ENCODE results near the gene NPVF.
A peak's percentile ranks its signal among the peaks of the same experiment; 100 is the strongest.

NPVF gene, protein sequence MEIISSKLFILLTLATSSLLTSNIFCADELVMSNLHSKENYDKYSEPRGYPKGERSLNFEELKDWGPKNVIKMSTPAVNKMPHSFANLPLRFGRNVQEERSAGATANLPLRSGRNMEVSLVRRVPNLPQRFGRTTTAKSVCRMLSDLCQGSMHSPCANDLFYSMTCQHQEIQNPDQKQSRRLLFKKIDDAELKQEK

DNA sequence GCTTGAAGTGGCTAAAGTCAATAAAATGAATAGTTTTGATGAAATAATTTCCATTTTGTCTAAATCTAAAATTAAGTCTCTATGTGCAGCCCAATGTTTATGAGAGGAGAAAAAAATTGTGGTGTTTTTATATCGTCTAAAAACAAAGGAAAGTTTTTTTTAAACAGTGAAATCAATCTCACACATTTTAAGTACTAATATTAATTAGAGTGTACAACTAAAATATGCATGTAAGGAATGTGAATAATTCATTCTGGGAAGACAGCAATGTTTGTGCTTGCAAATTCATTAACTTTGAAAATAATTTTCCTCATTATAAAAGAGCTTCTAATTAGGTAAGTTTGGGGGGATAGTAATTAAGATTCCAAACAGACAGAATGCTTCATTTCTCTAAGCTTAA is at the start of gene NPVF:
NPVF (minus strand) TSS at position 101 of the 400 bp plus-strand sequence; CDS start at position 54, 47 bp downstream.
- DNase-seq = no peak

DNA sequence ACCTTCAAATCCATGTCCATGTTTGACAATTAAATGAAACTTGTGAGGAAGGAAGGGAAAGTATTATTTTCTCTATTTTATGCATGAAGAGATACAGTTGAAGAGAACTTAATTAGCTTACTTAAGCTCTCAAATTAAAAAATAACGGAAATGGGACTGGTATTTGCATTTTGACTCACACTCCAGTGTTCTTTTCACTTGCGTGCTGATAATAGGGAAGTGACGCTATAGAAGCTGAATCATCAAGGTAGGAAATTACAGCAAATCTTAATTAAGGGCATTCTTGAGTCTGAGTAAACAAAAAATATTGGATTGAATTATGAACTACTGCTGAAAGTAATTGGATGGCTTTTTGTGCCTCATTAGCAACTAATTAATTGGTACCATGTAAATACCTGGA is 44.0 kb upstream of the NPVF start:
- DNase-seq = no peak

DNA sequence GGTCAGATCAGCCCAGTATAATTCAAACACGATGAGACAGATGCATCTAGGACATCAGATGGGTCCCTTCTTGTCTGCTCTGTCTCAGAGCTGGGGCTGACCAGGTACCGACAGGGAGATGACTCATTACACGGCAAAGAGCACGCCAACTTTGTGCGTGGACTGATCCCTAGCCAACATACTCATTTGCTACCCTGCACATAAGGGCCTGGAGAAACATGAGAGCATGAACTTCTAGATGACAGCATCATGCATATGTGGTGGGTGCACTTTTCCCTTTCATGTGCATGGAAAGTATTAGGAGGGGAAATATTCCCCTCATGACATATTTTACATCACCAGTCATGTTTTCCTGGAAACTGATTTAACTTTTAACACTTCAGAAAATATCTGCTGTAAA is 35.1 kb upstream of the NPVF start:
- DNase-seq = no peak

DNA sequence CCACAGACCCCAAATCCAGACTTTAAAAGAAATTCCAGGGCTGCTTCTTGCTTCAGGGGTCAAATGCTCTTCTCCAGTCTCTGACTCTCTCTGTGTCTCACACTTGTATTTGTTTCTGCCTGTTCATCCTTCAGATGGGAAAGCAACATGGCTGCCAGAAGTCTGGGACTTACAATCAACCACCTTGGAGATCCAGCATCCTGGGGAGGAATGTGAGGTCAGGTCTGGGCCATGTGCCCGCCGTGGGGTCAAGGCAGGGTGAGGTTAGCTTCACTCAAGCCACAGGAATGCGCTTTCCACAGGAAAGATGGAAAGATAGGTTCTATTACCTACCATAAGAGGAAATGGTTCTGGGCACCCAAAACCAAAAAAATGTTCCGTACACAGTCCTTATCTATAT is 34.3 kb upstream of the NPVF start:
- DNase-seq = no peak

DNA sequence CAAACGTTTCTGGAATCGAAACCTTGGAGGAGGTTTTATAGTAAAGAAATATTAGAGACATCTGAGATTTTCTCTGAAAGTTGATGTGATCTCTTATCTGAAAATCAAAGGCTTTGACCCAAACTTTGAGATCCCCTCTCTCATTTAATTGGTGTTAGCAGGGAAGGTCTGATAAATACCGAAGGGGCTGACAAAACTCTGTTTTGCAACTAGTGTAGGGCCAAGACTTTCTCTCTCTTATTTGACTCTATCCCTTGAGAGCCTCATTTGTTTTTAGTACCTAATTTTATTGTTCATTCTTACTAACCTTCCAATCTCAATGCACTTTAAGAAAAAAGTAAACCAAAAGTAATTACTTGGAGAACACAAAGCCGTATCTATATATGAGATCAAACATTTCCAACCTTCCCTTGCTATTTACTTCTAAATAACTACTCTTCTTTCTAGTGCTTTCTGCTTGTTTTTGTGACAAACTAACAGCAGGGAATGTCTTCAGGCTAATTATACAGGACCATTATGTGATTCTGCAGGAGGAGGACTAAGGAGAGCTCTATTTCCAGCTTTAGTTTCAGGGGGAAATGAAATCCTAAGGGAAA is 33.4 kb upstream of the NPVF start:
- no peak for DNase-seq

DNA sequence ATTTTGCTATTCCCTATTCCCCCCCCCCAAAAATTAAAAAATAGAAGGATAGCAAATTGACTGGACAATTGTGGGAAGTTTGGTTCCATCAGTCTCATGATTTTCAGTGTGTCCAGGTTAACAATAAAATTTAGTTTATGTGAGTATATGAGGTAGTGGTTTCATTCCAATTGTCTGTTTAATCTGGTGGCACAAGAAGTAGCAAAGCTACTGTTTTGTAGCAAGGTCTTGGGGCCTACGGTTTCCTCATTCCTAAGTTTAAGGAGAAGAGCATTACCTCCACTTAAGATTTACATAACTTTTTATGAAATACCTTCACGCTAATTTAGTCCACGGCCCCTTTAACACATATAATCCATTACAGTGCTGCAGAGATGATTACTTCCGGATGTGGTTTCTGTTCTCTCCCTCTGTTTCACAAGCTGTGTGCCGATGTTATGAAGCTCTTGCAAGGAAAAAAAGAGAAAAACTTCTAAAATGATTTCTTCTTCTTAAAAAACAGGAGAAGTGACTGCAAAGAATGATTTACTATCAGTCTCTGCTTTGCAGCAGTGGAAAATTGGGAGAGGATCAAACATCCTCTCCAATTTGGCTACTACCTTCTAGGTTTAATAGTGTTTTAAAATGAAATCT is 32.7 kb upstream of the NPVF start:
- no peak for DNase-seq

DNA sequence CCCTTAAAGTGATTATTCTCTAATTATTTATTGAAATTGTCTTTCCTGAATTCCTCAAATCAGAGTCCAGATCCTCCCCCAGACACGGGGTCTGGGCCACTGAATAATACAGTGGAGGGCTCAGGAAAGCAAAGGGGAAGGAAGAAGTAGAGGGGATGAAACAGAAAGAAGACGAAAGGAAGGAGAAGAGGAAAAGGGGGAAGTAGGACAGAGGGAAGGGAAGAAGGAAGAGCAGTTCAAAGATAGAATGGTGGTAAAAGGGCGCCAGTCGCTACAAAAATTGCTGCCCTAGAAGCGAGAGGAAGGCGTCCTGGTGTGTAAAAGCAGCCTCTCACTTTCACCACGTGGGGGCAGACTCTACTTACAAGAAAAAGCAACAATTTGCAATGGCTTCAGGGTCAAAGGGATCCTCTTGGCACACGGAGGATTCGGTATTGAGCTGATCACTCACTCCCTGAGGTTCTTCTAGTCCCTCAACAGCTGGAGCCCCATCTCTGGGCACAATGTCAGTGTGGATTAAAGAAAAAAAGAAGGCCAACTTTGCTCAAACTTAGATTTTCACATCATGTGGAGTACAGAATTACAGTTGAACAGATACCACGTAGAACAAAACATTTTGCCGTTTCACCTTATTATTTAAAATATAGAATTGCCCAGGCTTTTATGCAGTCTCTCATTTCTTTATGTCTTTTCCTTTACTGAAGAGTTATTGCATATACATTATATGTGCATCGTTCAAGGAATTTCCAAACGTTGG is 31.4 kb upstream of the NPVF start:
- DNase-seq = peak in 1 of 2 experiments; percentile 71

DNA sequence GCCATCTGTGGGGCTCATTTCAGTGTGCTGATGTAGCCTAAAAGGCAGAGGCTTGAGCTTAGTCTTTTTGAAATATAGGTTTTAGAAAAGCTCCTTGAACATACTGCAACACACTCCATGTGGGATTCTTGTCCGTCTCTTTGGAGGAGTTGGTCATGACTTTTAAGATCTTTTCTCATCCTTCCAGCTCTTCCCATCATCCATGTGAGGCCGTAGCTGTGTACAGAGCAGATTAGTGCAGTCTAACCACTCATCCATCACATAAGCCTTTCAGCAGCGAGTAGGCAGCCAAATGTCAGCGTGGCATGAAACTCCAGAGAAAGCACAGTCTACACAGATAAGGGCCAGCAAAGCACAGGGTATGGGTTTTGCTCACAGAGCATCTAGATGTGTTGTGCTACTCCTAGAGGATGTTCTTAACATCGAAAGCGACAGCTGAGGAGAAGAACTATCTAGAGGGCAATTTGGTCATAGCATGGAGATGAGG is 28.1 kb upstream of the NPVF start:
- peak in 1 of 2 experiments; percentile 72 for DNase-seq

DNA sequence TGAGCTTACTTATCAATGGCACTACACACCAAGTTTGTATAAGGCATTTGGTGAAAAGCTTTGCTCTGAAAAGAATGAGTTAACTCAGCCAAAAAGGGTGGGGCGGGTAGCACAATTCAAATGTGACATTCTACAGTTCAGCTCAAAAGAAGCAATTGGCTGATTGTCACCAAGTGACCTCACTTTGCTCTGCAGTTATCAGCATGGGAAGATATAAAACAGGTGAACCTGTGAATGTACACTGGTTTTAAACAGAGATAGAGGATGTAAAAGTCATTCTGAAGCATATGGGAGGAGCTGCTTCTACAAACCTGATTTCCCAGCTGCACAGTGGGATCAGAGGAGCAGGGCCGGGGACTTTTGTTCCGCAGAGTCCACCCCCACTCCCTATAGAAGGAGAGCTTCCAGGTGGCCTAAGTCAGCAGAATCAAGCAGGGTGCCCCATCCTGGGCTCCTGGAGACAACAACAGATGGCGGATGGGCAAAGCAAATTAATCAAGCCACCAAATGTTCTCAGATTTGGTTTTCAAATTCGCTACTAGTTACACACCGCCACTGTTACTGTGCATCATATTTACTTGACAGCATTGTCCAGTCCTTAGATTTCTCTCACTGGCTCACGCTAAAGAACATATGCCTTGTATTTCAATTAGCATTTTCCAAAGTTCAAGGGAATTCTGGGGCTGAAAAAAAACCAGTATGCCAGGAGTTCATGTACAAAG is 27.5 kb upstream of the NPVF start:
- peak; percentile 48 to 93 for DNase-seq

DNA sequence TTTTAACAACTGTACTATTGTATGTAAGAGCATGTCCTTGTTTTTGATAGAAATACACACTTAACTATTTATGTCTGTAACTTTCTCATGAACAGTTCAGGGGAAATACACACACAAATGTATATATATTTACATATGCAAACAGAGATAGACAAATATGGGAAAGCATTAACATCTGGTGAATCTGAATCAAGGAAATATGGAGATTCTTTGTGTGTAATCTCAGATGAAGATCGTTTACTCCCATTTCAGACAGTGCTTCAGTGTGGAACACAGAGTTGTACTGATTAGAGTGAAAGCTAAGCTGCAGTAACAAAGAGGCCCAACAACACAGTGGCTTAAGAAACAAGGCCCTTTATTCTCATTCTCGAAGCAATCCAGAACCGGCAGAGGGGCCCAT is 26.3 kb upstream of the NPVF start:
- DNase-seq = no peak

DNA sequence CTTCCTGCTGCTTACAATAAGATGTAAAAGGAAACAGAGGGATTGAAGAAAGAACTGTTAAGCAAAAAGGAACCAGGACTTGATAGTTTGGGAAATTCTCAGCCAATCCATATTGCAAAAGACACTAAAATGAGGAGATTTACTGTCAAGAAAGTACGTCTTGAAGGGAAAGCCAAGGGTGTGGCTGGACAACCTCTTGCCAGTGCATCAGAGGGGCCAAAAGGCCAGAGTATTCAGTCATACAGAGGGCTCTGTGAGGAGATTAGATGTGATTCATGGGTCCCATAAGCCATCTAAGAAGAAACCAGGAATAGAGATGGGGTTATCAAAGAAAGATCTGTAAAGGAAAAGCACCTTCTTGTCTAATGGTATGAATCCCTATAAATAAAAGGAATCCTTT is 25.4 kb upstream of the NPVF start:
- no peak for DNase-seq

DNA sequence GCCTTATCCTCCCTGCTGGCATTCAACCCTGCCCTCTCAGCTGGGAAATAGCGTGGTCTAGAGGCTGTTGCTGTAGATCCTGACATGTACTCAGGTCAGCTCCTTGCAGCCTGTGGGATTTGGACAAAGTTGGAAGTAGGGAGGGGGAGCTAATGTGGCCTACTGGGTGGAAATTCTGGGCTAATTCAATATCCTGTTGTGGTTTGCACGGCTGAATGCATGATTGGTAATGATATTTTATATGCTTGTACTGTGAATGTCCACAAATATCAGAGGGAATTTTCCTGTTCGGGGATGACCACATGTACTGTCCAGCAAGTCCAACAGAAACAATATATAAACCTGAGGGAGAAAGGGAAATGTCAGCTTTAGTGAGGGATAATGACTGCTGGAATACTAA is 22.1 kb upstream of the NPVF start:
- DNase-seq = no peak

DNA sequence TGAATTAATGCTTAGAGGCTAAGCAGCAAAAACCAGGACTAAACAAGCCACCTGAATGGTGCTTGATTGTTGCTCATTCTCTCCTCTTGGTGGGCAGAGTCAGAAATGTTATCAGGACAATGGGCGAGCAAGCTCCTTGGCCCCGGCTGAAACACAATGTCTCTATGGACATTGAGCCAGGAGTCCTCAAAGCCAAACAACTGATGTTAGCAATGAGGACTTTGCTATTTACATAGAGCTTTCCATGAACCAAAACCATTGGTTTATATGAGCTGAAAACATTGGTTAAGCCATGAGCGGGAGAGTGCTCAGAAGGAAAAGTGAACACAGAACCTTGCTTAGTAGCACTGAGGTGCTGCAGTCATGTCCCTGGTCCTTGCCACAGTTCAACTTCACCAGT is 21.5 kb upstream of the NPVF start:
- DNase-seq = no peak

DNA sequence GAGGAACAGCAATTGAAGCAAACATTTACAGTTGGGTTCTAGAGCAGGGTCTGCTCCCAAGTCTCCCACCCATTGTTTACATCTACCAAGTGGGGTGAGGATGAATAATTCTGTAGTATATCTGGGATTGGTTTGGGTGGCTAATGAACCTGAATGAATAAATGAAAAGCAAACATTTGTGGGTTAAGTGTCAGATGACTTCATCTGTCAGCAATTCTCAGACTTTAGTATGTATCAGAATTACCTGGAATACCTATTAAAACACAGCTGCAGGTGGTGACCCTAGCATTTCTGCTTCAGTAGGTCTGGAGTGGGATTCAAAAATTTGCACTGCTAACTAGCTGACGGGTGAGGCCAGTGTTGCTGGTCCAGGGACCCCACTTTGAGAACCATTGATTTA is 18.0 kb upstream of the NPVF start:
- DNase-seq = no peak

DNA sequence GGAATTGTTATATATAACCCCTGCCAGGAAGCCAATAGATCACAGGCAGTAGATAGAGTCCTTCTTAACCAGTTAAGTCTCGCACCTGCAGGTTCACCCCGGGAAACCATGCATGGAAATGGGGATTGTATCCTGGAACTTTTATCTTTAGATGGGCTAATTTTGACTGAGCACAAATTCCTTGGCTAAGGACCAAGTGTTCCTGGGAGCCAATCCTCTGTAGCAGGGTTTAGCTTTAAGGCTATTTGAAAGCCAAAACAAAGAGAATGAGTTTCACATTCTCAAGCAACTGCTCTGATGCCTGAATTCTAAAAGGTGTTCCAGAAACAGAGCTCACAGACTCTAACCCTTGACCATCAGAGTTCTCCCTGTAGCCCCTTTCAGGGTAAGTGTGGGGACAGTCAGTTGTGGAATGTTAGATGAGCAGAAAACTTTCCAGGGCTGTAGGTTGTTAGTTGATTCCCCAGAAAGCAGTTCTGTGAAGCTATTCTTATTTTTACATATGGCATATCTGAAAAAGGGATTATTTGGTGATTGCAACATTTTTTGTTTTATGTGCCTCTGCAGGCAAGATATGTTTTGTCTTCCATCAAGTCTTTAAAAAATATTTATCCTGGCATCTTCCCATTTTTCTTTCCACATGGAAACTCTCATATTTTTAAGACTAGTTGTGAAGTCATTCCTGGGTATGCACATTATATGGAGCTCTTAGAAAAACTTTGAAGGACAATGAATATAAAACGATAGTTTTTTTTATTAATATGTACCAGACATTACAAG is 16.2 kb upstream of the NPVF start:
- no peak for DNase-seq

DNA sequence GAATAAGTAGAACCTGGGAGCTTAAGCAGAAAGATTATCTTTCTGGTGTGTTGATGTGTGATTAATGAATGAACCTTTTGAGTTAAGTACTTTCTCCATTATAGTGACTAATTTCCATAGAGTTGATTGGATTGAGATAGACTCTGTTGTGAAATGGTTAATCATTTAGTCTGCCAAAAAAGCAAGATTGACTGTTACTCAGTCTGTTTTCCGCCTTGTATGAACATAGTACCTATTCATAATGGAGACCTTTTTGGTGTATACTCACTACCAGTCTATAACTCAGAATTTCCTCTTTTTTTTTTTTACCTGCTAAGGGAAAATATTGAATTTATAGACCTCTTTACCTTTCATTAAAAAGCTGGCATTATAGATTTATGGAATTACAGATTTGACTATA is 14.4 kb upstream of the NPVF start:
- no peak for DNase-seq

DNA sequence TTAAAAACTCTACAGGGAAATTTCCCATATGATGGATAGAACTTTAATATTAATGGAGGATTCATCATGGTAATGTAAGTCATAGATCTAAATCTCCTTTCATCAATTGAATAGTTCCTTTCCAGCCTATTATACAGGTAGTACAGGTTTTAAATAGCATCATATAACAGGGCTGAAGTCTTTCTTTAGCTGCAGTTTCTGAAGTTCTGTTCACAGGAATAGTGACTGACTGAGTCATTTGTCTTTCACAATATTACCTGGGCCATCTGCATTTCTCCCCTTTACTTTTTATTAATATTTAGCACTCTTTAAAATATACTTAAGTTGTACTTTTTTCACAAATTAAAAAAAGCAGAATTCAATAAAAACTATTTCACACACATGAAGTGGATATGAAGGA is 12.6 kb upstream of the NPVF start:
- DNase-seq = no peak

DNA sequence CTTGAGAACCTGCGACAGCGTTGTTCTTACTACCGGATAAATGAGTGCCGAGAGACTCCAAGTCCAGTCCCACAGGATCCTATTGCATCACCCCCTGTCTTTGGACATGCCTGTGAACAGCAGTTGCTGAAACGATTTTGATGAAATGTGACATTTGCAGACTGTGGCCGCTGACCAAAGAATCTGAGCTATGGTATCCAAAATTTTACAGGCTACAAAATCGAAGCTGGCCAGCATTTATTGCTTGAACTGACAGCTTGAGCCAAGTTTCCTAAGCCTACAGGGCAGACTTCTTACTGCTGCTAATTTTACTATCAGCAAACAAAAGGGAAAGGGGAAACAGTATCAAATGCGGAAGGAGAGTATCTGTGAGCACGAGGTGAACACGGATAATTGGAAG is 12.1 kb upstream of the NPVF start:
- DNase-seq = peak; percentile 59 to 87

DNA sequence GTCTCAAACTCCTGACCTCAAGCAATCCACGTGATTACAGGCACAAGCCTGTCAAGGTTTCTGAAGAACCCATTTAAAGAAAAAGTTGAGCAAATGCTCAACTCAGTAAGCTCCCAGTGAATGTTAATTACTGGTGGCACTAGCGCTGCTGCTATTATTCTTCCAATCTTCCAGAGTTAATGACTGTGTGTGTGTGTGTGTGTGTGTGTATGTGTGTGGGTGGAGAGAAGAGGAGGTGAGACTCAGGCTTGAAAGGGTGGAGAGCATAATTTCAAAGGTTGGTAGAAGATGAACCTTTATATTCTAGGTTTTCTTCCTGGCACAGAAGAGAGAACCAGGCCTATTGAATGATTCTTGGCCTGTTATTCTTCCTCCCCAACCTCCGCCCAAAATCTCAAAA is 11.6 kb upstream of the NPVF start:
- no peak for DNase-seq

DNA sequence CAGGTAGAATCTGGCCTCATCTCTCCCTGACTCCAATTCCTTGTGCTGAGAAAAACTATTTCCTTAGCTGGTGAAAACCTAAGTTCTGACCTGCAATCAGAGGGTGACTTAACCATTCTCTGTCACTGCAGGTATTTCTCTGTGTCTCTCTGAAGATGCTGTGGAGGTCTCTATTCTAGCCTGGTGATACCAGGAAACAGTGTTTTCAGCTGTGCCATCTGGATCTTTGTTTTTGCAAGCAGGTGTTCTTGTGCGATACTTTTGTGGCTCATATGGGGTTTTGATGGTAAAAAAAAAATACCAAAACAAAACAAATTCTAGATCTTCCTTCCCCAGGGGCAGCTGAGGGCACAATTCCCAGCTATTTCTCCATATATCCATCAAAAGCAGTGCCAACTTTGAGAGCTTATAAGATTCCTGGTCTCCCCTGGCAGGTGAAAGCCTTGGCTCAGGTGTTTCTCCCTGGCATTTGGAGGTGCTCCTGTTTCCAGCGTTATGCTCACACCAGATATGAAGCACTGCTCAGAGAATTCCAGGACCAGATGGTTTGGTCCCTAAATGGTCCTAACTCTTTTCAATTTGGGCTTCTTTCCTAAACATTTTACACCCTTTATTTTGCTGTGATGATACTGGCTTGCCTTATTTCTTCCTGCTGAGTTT is 9.9 kb upstream of the NPVF start:
- peak; percentile 56 to 62 for DNase-seq

DNA sequence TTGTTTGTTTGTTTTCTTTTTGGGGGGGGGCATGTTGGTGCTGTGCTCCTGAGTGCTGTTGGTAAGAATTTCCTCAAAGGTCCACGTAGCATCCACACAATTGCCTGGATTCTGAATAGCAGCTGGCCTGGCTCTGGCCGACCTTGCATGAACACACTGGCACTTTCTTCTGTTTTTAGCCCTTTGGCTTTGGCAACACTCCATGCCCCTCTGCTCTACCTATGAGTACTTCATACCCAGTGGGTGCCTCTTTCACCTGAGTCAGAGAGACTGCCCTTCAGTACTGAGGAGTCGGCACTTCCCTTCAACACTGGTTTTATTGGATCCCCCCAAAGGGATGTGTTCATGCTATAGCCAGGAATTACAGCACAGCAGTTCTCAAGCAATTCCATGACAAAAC is 7.2 kb upstream of the NPVF start:
- no peak for DNase-seq

DNA sequence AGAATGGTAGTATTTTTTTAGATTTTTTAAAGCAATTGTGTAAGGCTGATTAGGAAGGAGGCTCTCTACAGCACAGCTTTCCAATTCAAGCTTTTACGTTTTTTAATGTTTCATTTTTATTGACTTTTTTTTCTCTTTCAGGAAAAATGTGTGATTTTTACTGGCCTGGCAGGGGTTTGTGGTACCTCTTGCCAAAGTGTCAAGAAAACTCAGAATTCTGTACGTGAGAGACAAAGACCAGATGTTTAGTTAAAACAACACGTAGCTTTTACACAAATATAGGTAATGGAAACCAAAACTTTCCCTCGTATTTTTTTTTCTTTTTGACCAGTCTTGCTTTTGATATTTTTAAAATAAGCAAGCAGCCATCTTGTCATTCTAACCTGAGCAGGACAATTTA is 6.0 kb upstream of the NPVF start:
- DNase-seq = no peak

All from cerebellar nuclear complex (tissue), 1 donor.